COLO668 (cell line): ENCODE data around the gene HEG1.

ENCODE experiments used
- DNase-seq: peaks from one replicate; lab custom pipeline; 2025; ENCODE audit not compliant: unreplicated experiment; lab: John Stamatoyannopoulos, UW

The HEG1 gene

DNA sequence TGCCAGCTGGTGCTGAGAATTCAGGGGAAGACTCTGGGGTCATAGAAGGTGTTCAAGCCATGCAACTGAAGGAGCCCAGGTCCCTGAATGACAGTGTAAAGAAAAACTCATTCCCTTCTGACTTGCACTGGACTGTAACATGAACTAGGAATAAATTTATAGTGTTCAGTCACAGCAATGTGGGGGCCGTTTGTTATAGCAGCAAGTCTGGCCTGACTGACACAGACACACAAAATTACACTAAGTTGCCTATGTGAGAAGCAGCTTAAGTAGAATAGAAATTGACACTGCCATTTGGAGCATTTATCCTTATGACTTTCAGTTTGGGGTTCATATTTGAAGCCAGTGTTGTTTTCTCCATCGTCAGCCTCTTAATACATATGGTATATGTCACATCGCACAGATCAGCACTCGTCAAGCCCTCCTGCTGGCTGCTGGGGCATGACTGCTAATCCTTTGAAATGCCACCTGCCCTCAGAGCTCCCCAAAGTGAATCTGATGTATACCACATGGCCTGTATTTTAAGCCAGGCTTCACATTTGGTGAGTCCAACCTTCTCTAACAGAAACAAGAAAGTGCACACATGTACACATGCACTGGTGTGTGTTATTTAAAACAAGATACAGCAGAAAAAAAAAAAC is 17.1 kb upstream of the HEG1 start:
- DNase-seq = no peak

DNA sequence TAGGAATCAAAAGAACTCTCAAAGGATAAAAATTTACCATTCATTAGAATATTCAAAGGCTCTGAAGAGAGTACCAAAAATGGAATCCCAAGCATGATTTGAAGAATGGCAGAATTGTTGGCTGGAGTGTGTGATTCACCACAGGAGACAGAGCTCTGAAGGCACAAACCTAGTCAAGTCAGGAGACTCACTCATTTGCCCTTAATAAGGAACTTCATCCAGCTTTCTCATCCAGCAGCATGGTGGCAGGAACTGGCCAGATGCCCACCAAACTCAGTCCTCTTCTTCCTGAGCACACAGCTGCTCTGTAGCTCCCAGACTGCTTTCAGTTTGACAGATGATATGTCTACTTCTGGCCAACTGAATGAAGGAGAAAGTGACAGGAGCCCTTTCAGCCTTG is 16.5 kb upstream of the HEG1 start:
- DNase-seq = no peak

DNA sequence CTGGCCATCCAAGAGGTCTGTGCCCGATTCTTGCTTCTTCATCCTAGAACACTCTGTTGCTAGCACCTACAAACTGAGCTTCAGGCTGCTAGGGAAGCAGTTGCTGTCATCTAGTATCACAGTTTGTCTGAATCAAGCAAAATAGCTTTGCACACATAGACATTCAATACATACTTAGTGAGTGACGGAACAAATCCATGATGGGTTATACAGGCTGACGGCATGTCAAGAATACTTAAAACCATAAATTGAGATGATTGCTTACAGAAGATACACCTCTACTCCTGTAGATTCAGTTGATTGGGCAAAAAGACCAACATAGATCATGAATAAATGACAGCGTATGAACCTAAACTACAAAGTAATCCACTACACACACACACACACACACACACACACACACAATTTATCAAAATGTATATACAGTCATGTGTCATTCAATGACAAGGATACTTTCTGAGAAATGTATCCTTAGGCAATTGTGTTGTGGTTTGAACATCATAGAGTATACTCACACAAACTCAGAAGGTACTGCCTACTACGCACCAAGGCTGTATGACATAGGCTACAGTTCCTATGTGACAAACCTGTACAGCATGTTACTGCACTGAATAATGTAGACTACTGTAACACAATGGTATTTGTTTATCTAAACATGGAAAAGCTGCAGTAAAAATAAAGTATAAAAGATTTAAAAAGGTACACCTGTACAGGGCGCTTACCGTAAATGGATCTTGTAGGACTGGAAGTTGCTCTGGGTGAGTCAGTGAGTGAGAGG is 14.4 kb upstream of the HEG1 start:
- no peak for DNase-seq

DNA sequence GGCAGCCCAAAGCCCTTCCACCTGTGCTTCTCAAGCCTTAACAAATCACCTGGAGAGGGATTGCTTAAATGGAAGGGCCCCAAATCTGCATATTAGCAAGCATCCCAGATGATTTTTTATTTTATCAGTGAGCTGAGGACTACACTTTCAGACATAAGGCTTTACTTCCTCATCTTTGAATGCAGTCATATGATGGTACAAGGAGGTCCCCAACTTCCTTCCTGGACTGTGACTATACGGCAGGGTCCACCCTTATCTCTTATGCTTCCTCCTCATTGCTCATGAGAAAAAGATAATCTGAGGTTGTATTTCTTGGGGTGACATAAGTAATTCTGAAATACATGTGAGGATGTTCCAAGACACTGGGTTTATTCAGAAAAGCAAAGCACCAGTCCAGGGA is 13.7 kb upstream of the HEG1 start:
- no peak for DNase-seq

DNA sequence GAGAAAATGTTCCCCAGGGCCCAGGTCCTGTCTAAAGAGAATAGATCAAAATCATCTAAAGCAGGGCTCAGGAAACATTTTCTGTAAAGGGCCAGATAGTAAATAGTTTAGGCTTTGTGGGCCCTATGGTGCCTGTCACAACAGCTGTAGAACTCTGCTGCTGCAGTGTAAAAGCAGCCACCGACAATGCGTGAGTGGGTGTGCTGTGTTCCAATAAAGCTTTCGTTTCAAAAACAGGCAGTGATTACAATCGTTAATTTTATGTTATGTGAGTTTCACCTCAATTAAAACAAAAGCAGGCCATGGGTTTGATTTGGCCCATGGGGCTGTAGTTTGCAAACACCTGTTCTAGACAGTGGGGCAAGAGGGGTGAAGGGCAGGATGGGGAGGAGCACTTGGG is 12.5 kb upstream of the HEG1 start:
- no peak for DNase-seq

DNA sequence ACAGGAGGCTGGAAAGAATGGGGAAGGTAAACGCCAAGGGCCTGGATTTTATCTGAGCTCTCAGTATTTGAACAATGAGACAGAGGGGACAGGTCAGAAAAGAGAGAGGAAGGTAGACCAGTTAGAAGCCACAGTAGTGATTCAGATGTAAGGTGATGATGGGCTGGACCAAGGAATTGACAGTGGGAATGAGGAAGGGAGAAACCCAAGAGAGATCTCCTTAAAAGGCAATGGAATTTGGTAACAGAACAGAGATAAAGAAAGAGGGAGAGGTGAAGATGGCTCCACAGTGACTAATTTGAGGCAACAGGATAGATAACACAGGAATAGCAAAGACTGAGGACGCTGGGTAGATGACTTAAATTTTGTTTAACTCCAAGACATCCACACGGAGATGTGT is 11.4 kb upstream of the HEG1 start:
- DNase-seq = no peak

DNA sequence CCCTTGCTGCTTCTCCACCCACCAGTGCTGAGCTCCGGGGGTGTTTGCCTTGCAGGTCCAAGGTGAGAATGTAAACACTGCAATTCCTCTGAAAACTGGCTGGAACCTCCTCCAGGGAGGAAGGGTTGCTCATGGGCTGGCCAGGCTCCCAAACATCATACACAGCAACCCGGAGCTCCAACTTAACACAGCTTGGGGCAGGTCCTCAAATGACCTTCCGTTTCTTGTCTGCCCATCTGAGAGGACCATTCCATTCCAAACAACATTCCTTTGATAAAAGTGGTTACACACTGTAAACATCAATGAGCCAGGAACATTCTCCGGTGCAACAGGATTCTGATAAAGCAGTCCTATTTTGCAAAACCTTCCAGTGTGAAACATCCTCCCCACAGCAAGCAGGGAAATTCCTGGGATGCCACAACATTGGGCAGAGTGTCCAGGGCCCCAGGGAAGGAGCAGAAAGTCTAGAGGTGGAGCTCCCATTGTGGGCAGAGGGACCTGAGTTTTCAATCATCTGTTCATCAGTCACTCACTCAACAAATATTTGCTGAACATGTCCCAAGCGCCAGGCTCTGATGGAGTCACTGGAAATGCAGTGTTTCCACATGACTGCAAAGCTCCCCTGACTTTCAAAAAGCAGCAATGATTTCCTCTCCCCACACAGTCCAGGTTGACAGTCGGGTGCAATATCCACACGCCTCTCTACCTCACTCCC is 7.3 kb upstream of the HEG1 start:
- peak; percentile 3 for DNase-seq

DNA sequence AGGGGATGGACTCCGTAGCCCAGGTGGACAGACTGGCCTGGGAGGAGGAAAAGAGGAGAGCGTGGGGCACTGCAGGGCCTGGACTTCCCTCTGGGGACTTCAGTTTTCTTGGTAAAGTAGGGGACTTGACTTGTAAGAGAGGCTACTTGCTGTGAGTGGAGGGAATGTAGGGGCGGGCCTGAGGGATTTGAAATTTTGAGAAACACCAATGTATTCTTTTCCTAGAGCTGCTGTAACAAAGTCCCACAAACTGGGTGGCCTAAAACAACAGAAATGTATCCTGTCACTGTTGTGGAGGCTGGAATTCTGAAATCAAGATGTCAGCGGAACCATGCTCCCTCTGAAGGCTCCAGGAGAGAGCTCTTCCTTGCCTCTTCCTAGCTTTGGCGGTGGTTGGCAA is 5.8 kb upstream of the HEG1 start:
- DNase-seq = no peak

DNA sequence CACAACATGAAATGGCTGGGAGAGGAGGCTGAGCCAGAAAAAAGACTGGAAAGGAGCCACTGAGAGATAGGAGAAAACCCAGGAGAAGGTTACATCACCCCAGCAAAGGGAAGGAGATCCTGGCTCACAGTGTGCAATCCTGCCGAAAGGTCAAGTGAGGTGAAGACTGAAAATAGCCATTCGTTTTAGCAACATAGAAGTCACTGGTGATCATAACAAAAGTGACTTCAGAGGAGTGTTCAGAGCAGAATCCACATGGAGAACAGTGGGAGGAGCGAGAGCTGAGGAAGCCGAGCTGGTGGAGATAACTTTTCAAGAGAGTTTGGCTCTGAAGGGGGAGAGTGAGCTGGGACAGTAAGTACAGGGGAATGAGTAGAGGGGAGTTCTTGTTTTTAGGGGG is 5.4 kb upstream of the HEG1 start:
- no peak for DNase-seq

DNA sequence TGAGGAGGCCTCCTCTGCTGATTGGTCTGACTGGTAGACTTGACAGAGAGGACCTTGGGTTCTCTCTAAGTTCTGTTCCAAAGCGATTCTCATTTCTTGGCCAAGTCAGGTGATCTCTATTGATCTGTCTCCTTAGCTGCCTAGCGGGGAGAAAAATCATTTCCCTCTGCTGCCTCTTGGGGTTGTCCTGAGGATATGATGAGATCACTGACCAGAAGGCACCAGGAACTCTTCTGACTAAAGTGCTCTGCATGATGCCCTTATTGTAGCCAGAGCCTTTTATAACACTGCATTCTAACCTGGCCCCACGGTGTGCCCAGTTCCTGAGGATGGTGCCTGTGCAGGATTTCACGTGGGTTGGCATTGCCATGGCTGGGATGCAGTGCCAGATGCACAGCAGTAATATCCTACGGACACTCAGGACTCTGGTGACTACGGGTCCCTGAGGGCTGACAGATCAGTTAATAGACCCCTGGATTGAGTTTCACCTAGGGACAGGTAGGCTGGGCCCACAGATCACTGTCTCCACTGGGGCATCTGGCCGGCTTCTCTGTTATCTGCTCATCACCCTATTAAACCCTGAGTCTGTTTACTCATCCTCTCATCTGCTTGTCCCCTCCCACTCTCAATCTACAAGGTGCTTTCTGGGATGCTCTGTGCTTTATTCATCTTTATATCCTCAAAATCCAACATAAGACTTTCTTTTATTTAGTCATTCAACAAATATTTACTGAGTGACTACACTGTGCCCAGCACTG is 3.9 kb upstream of the HEG1 start:
- peak; percentile 9 for DNase-seq

DNA sequence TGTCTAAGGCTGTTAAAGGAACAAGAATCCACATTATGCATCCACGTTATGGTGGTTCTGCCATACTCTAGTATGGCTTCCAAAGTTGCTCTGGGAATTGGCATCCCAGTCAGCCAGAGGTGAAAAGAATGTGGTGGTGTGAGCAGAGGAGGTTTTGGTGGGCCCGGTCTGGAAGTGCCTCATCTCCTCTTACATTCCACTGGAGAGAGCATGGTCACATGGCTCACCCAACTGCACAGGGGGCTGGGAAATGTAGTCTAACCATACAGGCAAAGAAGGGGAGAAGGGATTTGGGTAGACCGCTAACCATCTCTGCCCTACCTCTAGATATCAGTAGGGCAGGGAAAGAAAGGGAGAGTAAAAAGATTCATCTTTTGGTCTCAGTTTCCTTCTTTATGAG is 3.2 kb upstream of the HEG1 start:
- no peak for DNase-seq

DNA sequence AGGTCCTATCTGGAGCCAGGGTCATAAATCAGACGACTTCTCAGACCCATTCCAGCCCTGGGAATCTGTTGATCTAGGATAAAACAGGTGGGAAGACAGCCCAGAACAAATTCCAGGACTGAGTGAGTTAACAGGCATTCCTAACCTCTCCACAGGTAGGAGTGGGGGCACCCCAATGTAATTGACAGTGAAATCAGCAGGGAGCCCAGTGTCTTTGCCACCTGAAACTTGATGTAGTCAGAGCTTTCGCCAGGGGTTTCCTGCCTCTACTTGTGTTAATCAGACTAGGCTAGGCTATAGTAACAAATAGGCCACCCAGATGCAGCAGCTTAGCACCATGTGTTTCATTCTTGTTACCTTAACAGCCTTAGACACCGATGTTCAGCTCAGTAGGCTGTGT is 2.7 kb upstream of the HEG1 start:
- no peak for DNase-seq

DNA sequence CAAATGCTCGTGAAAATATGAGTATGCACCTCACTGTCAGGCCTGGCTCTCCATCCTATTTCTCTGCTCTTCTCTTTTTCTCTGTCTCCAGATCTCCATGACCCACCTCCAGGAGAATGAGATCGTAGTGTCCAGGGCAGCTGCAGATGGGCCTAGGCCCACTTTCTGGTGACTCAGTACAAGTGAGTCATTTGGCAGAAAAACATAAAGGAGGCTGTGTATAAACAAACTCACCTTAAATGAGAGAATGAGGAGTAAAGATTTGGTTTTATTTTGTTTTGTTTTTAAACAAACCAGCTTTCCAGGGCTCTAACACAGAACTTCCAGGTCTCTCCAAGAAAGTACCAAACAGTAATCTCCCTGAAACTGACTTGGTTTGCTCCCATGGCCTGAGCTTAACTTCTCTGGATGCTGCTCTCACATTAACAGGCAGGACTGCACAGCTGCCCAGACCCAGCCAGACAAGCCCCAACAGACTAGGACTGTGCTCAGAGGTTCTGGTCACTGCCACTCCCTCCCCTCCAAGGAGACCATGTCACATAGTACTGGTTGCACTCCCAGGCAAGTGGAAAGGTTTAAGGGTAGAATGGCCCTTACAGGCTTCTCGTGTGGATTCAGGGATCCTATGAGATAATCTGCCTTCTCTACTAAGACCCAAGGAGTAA is 1.5 kb upstream of the HEG1 start:
- no peak for DNase-seq

DNA sequence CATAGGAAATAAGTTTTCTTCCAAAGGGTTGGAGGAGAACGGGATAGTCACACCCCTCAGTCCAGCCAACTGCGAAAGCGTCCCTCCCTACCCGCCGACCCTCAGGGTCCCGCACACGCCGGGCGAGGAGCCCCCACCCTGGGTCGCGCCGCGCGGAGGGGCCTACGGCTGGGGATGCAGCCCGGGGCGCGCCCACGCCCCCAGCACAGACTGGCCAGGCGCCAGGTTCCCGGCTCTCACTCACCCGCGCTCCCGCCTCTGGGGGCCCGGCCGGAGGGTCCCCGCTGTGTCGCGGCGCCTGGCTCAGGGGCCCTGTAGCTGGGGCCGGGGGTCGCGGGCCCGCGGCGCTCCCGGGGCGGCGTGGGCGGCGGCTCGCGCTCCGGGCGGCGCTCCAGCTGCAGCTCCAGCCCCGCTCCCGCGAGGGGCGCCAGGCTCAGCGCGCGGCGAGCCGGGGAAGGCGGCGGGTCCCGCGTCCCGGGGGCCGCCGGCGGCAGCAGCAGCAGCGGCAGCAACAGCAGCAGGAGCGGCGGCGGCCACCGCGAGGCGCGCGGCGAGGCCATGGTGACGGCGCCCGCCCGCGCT is 375 bp downstream of the HEG1 start:
- DNase-seq = peak; percentile 67

DNA sequence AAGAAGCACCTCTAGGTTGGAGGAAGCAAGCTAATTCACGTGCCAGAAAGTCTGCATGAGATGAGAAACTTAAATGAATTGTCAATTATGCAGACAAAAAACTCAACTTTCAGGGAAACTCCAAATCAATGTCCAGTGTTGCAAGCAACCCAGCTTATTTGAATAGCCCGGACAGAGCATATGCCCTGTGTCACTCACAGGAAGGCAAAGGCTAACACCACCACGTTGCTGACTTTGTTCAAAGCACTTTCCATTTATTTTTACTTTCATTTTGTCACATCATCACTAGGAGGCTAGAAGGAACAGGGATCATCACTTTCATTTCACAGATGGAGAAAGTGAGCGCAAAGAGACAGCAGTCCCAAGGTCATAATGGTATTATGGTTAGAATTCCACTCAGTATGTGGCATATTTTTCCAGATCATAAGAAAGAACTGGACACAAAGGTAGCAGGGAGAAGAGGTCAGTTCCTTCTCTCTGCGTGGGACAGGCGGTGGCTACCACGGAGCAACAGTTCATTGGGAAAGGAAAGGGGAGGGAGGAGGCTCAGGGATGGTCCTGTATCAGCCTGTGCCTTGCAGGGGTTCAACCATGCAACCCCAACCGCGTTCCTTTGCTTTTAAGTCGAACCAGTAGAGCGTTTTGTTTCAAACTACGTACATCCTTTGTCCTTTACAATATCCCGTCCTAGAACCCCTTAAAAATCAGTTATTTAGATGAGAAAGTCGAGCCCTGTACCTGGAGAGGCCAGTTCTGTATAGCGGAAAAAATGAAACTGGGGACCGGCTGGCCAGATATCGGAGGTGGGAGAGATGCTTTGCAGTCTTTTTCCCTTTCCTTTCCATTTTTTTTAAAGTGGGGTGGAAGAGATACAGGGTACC is 1.1 kb downstream of the HEG1 start:
- DNase-seq = peak; percentile 7

DNA sequence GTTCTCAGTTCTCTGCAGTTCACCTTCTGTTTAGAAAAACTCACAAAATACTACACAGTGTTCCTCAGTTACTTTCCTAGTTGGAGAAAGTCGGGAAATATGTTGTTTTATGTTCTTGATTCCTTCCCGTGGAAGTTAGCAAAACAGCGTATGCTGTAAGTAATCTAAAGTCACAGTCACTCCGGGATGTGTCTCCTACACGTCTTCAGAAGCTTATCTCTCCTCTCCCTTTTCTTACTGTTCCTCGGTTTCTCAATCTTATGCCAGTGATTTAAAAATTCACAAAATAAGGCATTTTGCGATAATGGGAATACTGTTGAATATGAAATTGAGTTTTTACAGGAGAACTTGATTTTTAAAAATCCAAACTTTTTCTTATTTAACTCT is 1.7 kb downstream of the HEG1 start:
- DNase-seq = no peak

DNA sequence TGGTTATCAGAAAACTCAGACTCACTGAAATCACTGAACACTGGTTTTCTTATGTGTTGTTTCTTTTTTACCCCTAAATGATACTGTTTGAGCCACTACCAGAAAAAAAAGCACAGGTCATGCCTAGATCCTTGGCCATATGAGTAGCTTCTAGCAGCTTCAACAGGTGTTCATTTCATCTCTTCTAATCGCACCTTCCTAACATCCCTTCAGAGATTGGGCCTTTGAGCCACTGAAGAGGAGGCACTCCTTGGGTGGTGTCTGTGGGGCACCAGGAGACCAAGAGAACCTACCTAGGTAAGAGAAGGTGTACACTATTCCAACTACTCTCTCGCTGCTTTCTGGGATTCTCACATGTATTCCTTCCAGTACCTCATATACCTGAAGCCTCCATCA is 2.5 kb downstream of the HEG1 start:
- DNase-seq = no peak

DNA sequence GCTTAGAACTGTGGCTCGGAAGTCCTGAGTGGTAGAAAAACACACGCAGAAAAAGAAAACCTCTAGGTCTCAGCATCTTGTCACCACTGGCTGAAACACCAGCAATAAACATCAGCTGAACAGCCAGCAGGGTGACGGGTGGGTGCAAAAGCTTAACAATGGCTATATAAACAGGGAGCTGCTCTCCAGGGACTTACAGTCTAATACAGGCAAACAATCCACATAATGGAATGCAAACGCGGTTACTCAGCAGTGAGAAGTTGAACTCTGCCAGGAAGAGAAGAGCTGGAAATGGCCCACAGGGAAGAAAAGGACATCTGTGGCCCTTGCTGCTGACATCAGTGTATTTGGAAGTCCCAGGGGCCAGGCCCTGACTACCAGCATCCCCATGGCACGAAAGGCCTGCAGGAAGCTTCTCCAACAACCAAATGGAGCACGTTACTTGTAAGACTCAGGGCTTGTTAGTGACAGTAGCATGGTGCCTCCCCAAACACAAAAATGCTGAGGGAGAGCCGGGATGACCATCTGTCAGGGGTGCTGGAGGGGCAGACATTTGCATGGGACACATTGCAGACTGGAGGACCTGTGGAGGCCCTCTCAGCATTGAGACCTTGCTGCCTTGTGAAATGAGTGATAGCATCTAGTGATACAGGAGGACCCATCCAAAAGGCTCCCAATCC is 3.0 kb downstream of the HEG1 start:
- DNase-seq = peak; percentile 12
